ENCODE results near the gene SULT6B1. TPM values are rescaled to one million over a fixed set of nuclear protein-coding genes. Genes with fewer than 3 reads are reported as not detected.
"Not testable (repeated sequence)": the region's sequence is repeated elsewhere in the genome, so short reads cannot be mapped to it uniquely, and the experiment has no call there.

The SULT6B1 gene, protein sequence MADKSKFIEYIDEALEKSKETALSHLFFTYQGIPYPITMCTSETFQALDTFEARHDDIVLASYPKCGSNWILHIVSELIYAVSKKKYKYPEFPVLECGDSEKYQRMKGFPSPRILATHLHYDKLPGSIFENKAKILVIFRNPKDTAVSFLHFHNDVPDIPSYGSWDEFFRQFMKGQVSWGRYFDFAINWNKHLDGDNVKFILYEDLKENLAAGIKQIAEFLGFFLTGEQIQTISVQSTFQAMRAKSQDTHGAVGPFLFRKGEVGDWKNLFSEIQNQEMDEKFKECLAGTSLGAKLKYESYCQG
- not detected in 2 replicates for total RNA-seq

DNA sequence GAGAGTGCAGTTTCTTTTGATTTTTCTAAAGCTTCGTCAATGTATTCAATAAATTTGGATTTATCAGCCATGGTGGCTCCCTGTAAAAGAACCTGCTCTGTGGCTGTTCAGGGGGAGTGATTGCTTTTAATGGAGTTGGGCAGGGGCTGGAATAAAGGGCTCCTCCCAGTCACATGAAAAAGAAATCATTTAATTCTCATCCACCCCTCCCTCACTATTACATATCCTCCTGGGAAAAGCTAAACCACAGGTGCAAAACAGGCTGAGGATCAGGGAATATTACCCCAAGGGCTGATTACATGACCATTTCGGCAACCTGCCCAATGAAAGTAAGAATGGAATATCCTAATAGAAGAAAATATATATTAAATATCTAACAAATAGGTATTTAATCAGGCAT is at the start of gene SULT6B1:
Gene SULT6B1 (minus strand): TSS at position 101 of the 400 bp plus-strand sequence. CDS start 30 bp downstream, at position 71.
- no peak within 1 kb of the TSS for H3K4me3 ChIP-seq (ENCODE audit: low read depth, low read length)
- DNase-seq (ENCODE audit: low read depth), result no peak
- TF ChIP-seq, protein P1, sequence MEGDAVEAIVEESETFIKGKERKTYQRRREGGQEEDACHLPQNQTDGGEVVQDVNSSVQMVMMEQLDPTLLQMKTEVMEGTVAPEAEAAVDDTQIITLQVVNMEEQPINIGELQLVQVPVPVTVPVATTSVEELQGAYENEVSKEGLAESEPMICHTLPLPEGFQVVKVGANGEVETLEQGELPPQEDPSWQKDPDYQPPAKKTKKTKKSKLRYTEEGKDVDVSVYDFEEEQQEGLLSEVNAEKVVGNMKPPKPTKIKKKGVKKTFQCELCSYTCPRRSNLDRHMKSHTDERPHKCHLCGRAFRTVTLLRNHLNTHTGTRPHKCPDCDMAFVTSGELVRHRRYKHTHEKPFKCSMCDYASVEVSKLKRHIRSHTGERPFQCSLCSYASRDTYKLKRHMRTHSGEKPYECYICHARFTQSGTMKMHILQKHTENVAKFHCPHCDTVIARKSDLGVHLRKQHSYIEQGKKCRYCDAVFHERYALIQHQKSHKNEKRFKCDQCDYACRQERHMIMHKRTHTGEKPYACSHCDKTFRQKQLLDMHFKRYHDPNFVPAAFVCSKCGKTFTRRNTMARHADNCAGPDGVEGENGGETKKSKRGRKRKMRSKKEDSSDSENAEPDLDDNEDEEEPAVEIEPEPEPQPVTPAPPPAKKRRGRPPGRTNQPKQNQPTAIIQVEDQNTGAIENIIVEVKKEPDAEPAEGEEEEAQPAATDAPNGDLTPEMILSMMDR (IDR thresholded peaks at IDR 0.05; ENCODE audit: insufficient read depth, low read depth, low read length), result no peak

DNA sequence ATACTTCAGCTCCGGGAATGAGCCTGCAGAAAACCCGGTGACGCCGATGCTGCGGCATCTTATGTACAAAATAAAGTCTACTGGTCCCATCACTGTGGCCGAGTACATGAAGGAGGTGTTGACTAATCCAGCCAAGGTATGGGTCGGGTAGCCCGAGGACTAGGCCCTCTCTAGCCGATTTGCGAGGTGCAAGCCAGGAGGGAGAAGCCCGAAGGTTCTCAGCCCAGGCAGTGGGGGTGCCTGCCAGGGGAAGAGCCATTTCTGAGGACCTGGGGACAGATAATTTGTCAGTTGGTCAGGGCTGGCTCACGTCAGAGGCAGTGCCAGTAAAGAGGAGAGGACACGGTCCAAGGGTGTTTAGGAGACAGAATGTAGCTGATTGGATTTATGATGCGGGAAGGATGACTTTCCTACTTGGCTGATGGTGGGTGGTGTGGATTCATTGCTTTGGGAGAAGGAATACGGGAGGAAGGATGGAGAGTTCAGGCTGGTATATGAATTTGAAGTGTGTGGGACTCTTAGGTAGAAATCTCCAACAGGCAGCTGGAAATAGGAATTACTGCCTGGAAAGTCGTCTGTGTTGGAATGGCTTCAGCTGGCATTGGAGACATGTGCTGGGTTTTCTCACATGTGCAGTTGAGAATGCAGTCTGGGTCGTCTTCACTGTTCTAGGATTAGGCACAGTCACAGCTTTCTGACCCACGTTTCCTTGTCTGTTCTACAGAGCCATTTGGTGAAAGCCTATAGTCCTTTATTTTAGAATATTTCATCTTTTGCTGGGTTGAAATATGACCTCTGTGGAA is 43.9 kb upstream of the SULT6B1 start:
- peak overlapping the region; percentile 77 for H3K4me3 ChIP-seq (ENCODE audit: low read depth, low read length)
- TF ChIP-seq, protein P1 (IDR thresholded peaks at IDR 0.05; ENCODE audit: insufficient read depth, low read depth, low read length), result no peak
- peak; percentile 33 for DNase-seq (ENCODE audit: low read depth)

DNA sequence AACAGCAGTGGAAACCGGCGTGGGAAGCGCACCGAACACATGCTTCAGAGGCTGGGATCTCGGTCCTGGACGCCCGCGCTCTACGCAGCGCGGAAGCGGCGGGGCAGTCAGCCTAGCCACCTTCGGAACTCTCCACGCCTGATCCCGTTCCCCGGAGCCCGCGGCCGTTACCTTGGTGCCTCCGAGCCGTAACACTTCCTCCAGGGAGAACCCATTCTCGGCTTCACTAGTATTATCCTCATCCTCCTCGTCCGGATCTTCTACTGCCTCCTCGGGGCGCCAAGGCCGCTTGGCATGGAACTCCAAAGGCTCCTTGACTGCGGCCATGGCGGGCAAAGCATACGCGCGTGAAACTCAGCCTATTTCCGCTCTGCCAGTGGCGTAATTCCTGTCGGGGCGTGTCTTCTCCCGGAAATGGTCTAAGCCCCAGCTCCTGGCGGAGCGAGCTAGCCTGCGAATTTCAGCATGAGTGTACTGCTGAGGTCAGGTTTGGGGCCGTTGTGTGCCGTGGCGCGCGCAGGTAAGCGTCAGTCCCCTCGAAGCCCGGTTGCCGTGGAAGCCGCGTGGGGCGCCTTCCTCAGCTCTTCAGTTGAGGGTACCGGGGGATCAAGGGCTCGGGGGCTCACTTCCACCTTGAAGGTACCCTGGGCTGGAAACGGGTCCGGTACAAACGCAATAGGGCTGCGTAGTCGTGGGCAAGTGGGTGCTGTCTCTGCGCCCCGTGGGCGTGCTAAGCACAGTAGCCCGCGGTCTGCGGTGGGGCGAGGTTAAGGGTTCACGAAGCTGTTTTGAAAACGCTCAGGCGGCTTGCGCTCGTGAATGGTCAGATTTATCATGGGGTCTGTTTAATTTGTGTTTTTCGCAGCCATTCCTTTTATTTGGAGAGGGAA is 43.0 kb upstream of the SULT6B1 start, which contains the start of the genes CEBPZ and NDUFAF7:
Gene CEBPZ (minus strand): TSS at position 356 of the 890 bp plus-strand sequence. CDS start 29 bp downstream, at position 327.
Gene NDUFAF7 (plus strand): TSS at position 418 of the 890 bp plus-strand sequence. CDS start 48 bp downstream, at position 466.
- peak within 1 kb of the TSS; percentile 77 for H3K4me3 ChIP-seq (ENCODE audit: low read depth, low read length)
- TF ChIP-seq, protein P1 (IDR thresholded peaks at IDR 0.05; ENCODE audit: insufficient read depth, low read depth, low read length), result no peak
- peak; percentile 95 for DNase-seq (ENCODE audit: low read depth)

DNA sequence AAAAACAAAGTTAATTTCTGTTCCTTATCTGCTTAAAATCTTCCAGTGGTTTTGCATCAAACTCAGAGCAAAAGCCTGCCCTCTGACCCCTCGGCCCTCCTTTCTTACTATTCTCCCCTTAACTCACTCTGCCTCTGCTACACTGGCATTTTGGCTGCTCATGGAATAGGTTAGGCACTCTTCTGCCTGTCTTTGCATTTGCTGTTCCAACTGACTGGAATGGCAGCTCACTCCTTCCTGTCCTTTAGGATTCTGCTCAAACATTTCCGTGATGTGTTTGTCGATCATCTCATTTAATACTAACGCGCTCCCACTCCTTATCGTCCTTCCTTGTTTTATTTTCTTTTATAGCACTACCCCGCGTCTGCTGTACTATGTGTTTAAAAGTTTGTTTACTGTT is 42.1 kb upstream of the SULT6B1 start:
- peak overlapping the region; percentile 77 for H3K4me3 ChIP-seq (ENCODE audit: low read depth, low read length)
- peak; percentile 8 for DNase-seq (ENCODE audit: low read depth)
- TF ChIP-seq, protein P1 (IDR thresholded peaks at IDR 0.05; ENCODE audit: insufficient read depth, low read depth, low read length), result no peak

DNA sequence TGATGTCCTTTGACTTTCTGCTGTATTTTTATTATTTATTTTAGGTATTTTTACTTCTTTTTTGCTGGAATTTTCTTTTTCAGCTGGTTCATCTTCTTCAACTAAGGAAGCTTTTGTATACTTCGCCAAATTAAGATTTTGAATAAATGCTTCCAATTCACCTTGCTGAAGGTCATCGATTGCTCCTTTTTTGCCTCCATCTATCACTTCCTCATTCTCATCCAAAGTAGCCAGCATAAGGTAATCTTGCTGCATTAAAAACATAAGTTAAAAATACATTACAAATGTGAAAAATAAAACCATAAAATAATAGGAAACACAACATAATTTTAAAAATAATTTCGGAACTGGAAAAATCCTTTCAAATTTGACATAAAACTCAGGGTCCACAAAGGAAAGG is 40.3 kb upstream of the SULT6B1 start:
- H3K4me3 ChIP-seq (ENCODE audit: low read depth, low read length), result no peak overlapping the region
- TF ChIP-seq, protein P1 (IDR thresholded peaks at IDR 0.05; ENCODE audit: insufficient read depth, low read depth, low read length), result no peak
- DNase-seq (ENCODE audit: low read depth), result no peak

DNA sequence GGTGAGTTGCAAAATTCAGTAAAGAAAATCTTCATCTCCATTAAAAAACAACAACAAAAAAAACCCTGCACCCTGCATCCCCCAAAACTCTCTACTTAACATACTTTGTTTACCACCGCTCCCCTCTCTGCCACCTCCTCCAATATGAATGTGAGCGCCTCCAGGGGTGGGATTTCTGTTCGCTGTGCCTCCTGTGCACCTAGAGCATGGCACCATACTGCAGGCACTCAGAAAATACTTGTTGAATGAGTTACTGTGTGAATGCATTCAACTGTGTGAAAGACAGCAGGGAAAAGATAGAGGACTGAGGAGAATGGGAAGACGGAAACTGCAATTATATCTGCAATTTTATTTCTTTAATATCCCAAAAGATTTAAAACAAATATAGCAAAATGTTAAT is 38.4 kb upstream of the SULT6B1 start:
- no peak for DNase-seq (ENCODE audit: low read depth)
- TF ChIP-seq, protein P1 (IDR thresholded peaks at IDR 0.05; ENCODE audit: insufficient read depth, low read depth, low read length), result no peak
- H3K4me3 ChIP-seq (ENCODE audit: low read depth, low read length), result no peak overlapping the region

DNA sequence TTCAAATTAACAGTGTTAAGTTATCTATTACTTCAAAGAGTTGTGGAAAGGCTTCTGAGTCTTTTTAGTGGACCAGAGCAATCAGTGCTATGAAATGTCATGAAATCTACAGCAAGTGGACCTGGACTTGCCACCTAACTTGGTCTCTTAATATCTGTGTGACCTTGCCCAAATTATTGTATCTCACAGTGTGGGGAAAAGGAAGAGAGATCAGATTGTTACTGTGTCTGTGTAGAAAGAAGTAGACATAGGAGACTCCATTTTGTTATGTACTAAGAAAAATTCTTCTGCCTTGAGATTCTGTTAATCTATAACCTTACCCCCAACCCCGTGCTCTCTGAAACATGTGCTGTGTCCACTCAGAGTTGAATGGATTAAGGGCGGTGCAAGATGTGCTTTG is 36.7 kb upstream of the SULT6B1 start:
- DNase-seq (ENCODE audit: low read depth); H3K4me3 ChIP-seq (ENCODE audit: low read depth, low read length): not testable (repeated sequence)

Measured in fibroblast of villous mesenchyme (primary cell).